Superior temporal gyrus (tissue), 1 donor: Measurements from ENCODE around the gene NT5DC1.

Source experiments
- DNase-seq: peaks from one replicate; pipeline ENCODE4 v3.0.0-alpha.2; 2016; ENCODE audit errors: extremely low spot score

The NT5DC1 gene

GRCh38 chr6:116100419-116101301 is at the start of gene NT5DC1:
Gene NT5DC1, plus strand, starts transcription at chr6:116100853. Its CDS starts 78 bp downstream, at chr6:116100931.
- peak; percentile 82 for DNase-seq

DNA sequence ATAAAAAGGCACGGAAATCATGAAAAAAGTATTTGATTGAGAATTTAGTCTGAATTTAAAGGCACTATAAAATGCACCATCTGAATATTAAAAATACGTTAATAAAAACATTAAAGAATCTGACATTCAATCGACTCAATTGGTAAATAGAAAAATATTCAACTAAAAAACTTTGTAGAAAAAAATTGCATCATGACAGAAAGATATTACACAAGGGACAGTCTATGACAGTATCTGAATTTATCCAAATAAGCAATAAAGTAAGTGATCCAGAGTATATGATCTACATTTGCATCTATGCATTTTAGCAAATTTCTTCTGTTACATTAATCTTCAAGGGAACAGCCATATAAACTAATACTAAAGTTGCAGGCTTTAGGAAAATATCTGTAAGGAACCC is 49.4 kb upstream of the NT5DC1 start:
- no peak for DNase-seq

DNA sequence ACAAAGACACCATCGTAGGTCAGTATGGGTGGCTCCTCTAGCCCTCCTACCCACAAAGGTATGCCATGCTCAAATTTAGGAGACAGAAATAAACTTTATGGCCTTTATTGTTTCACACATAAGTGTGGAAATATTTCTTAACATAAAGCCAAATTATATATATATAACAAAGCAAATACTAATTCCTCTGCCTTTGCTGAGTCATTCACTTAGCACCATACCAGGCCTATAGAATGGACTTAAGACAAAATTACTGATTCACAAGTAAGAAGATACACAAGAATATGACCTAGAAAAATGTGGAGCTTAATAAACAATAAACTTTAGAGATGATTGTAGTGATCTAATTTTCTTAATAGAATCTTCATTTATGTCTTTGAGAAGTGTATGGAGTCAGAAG is 45.1 kb upstream of the NT5DC1 start:
- DNase-seq = no peak

DNA sequence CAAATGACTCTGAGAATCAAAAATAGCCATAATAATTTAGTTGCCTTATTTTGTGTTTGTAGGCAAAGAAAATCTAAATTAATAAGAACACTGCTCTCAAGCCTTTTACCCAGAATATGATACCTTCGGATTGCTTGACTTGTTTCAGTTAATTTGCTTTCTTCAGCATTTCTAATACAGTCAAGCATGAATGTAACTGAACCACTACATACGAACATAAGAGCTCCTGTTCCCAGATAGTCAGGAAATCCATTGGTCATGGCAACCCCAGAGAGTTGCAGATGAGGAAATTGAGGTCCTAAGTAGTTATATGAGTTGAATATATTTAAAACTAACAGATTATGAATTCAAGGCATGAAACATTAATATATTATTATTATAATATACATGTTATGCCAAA is 42.9 kb upstream of the NT5DC1 start:
- DNase-seq = no peak

DNA sequence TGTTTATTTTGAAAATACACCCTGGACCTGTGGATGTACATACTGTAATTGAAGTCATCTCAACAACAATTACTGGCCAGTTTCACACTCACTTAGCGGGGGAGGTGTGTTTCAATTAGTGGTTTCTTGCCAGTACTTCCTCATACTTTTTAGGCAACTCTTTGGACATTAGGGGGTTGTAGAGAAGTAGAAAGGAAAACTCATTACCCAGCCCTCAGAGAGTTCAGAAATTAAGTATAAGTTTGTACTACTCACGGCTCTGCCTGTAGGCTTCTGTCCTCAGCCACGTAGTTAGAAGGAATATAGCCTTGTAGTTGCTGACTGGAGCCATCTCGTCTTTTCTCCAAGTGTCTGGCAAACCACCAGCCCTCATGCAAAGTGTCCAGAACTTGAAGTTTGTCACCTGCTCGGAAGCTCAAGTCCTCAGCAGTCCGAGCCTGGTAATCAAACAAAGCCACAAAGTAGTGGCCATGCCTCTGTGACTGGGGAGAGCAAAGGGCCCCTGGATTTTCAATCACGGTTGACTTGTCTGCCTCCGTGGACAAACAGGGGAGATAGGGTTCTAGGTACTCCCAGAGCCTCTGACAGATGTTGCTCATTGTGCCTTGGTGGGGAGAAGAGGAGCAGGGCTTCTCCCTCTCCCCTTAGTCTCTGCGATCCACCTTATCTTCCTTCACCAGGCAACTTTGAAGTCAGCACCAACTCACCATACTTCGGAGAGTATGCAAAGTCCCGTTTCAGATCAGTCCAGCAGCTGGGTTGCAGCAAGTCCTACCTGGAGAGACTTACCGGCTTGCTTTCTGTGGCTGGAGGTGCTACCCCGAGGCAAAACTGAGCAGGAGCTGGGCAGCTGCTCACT is 40.7 kb upstream of the NT5DC1 start:
- no peak for DNase-seq

- DNase-seq = no peak
These were observed 39.9 kb upstream of the NT5DC1 start, which contains the start of gene FRK for GRCh38 chr6:116060572-116061283. Gene FRK, minus strand, starts transcription at chr6:116060891. Its CDS starts 580 bp downstream, at chr6:116060311.

DNA sequence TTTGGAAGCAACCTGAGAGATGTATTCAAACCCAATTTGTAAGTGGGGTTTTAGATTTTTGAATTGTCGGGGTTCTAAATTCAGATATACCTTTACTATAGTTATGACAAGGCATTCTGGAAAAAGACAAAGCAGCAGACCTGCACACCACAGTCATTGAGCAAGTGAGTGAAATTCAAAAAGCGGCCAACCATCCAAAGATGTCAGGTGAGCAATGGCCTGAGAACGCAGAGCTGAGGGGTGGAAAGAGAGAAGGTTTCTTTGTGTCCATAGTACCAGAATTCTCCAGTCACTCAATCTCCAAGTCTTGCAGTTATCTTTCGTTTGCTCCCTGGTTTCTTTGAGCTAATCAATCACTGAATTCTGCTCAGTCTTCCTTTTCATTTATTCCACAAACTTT is 38.2 kb upstream of the NT5DC1 start:
- no peak for DNase-seq

DNA sequence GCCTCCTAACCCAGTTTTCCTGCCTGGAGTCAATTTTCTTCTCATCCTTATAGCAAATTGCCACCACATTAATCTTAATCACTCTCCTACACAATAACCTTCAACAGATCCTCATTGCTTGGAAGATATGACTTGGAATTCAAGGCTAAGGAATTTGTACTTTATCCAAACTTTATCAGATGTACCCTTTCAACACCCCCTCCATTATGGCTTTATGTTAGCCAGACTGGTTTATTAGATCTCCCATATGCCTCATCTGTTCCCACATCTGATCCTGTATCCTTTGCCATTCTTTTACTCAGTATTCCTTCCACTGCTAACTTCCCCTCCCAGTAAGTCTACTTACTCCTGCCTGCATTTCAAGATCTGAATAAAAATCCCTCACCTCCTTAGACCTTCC is 36.0 kb upstream of the NT5DC1 start:
- no peak for DNase-seq

GRCh38 chr6:116066789-116067188 is 33.9 kb upstream of the NT5DC1 start:
- DNase-seq = no peak

- no peak for DNase-seq
These were observed 30.6 kb upstream of the NT5DC1 start for GRCh38 chr6:116070101-116070500.

DNA sequence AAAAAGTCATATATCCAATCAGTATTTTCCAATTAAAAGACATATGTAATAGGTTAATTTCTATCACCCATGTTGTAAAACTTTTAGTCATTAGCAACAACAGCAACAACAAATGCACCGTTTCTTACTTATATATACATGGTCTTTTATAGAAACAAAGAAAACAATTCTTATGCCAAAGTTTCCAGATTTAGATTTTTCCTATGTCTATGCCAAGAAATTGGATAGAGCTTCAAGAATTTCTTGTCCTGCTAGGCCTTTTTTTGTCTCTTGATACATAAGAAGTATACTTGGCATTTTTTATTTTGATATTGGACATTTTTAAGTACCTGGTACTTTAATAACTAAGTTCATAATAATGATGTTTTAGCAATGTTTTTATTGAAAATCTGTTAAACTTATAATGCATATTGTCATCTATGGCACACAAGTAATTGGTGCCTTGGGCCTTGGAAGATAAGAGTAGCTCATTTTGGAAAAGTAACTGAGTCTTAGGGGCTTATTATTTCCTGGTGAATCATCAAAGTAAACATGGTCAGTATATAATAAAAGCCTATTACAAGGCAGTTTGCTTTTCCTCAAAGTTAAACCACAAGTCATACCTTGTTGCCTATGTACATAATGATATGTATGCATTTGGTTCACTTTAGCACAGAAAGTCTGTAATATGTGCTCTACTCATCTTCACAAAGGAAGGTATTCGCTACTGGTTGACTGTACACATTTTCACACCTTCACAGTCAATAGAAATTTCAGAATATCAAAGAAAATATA is 29.9 kb upstream of the NT5DC1 start:
- DNase-seq = no peak

- DNase-seq = no peak
These were observed 28.3 kb upstream of the NT5DC1 start for GRCh38 chr6:116072368-116072767.

DNA sequence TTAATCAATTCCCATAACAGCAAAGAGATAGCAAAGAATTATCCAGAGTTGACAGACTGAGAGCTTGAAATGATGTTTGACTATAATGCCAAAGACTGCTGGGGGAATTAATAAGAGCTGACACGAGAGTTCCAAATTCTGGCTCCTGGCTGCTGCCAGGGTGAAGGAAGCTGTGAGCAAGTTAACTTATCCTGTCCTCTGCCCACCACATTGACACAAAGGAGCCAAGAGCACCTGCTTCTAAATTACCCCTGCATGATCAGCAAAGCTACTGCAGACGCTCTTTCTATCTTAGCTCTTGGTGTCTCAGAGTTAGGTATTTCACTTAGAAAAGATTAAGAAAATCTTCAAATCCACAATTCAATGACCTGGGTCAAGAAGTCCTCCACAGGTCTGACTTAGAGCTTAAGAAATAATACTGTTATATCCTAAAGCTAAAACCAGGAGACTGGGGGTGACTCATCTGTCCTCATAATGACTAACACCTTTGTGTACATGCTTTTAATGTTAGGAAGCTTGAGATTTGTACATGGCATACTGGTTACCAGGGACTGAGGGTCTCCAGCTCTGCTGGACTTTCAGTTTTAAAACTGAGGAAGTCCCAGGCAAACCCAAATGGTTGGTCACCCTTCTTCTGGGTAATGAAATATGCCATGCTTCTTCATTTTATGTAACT is 26.8 kb upstream of the NT5DC1 start:
- no peak for DNase-seq

DNA sequence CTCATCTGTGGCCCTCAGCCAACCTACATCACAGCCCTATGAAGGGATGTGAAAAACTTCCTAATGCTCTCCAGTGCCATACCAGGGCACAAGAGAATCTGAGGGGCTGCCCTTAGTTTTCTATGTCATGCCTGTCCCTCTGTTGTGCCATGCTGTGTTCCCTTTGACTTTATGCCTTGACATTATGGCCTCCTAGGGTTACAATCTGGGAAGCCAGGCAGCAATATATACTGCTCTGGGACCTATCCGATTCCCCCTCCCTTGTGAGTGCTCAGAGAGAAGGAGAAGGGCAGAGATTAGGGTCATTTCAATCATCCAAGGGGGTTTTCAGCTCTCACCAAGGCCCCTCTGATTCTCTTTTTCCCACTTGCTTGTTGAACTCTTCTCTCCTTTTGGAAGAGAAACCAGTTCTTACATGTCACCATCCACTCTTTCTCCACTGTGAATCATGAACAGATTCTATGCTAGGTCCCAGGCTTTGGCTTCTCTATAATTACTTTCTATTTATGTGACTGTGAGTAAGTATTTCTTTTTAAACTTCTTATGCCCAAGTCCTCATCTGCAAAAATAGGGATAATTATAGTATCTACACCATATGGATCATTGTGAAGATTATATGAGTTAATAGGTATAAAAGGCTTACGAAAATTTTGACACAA is 25.8 kb upstream of the NT5DC1 start:
- no peak for DNase-seq

GRCh38 chr6:116078522-116078921 is 22.1 kb upstream of the NT5DC1 start:
- DNase-seq = no peak

DNA sequence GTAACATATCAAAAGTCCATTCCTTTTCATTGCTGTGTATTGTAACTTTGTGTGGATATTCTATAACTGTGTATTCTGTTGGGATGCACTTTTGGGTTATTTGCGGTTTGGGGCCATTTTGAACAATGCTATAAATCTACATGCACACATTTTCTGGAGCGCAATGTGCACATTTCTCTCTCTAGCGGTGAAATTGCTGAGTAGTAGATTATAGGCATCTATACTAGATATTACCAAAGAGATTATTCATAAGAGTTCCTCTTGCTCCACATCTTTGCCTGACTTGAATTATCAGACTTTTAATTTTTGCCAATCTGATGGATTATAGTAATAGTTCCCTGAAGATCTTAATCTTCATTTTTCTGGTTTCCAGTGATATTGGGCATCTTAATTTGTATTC is 21.7 kb upstream of the NT5DC1 start:
- DNase-seq = no peak

DNA sequence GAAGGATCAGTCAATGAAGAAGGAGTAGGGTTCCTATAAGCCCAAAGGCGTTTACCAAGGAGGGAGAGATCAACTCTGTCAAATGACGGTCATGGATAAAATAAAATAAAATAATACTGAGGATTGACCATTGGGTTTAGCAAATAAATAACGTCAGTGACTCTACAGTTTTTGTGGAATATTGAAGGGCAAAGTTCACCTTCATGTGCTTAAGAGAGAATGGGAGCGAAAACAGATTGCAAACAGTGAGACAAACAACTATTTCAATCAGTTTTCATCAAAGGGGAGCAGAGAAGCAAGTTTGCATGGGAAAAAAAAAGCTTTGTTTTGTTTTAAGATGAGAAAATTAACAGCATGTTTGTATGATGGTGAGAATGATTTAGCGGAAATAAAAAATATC is 17.6 kb upstream of the NT5DC1 start:
- no peak for DNase-seq

- no peak for DNase-seq
These were observed 16.4 kb upstream of the NT5DC1 start for GRCh38 chr6:116084284-116084683.

GRCh38 chr6:116087437-116088027 is 13.1 kb upstream of the NT5DC1 start:
- no peak for DNase-seq

DNA sequence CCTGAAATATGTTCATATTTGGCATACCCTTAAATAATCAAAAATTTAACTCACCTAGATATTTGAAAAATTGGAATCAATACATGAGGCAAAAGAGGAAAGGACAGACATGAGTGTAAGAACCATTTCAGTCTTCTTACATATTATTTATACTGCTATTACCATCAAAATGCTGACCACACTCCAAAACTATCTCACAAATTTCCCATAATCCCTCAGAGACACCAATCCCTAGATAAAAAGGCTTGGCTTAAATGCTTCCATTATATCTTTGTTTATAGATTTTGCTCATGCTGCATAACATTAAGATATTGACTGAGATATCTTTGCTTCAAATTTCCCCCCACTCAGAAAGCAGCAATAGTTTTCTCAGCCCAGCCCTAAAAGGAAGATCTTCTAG is 11.7 kb upstream of the NT5DC1 start:
- DNase-seq = no peak
